GM12892 (cell line): Measurements from ENCODE around the gene NAV3.

ENCODE experiments used
- DNase-seq: peaks from one replicate; pipeline ENCODE4 v3.0.0; 2011; ENCODE audit not compliant: insufficient read length
- FAIRE-seq: peaks from 2 replicates; lab custom pipeline; 2011; peaks lifted over from hg19 to GRCh38; lab: Jason Lieb, UNC
- POLR2A ChIP-seq: IDR thresholded peaks from 2 replicates; pipeline ENCODE4 v1.6.1; 2011; ENCODE audit warnings: low read depth, low read length, control low read depth
- POLR2AphosphoS5 ChIP-seq: IDR thresholded peaks from 2 replicates; pipeline ENCODE4 v1.6.1; 2011; ENCODE audit warnings: low read depth, low read length, control low read depth
- TAF1 ChIP-seq: IDR thresholded peaks from 2 replicates; pipeline ENCODE4 v1.6.1; 2011; ENCODE audit warnings: low read depth, mild to moderate bottlenecking, control low read depth, low read length, borderline replicate concordance

NAV3 gene

GRCh38 chr12:78260976-78261375 lies 430.3 kb downstream of the NAV3 start:
- FAIRE-seq (peak; percentile 61), DNase-seq (no peak)
- TF ChIP-seq TAF1 (no peak), POLR2A (no peak), POLR2AphosphoS5 (no peak)

GRCh38 chr12:78261901-78262300 lies 431.2 kb downstream of the NAV3 start:
- DNase-seq (no peak), FAIRE-seq (no peak)
- TF ChIP-seq TAF1 (no peak), POLR2AphosphoS5 (no peak), POLR2A (no peak)
